T-helper 1 cell treated with Interleukin-12 subunit alpha and Interleukin-12 subunit beta and Interleukin-4 antibody, amounts not matched to agents 30 ng/mL and 1 ng/mL, for 36 hours (primary cell): ENCODE measurements around the gene PRR23B. TPM values are rescaled to one million over a fixed set of nuclear protein-coding genes. Genes with fewer than 3 reads are reported as not detected.
"Not testable (repeated sequence)": the region's sequence is repeated elsewhere in the genome, so short reads cannot be mapped to it uniquely, and the experiment has no call there.

ENCODE experiments used
- intact Hi-C: fragments of 100-400 bp; cut with micrococcal nuclease; formaldehyde crosslinking; loops from one replicate; pipeline ENCODE4 v1.15.1; 2024
- total RNA-seq: library from RNA; stranded (reverse); gene quantifications from 2 replicates; pipeline ENCODE4 v1.2.3, GENCODE V29; 2022

PRR23B gene
- total RNA-seq: not detected in 2 replicates

GRCh38 chr3:139020868-139021234 lies at the start of gene PRR23B:
Gene PRR23B, minus strand, starts transcription at chr3:139020926. Its CDS starts 265 bp downstream, at chr3:139020661.
- intact Hi-C loops: no loop called here

DNA sequence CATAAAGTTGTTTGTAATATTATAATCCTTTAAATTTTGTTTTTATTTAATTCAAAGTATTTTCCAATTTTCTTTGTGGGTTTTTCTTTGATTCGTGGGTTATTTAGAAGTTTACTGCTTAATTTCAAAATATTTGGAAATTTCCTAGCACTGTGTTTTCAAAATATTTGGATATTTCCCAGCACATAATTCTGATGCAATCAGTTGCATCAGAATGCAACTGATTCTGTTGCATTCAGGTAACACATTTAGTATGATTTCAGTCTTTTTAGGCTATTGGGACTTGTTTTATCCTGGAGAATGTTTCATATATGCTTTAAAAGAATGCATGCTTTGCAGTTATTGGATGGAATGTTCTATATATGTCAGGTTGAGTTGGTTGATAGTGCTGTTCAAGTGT lies 42.2 kb upstream of the PRR23B start:
- intact Hi-C loops: no loop called here

- intact Hi-C loops: no loop called here
Measured at GRCh38 chr3:139052802-139053600, 32.3 kb upstream of the PRR23B start.

GRCh38 chr3:139044366-139045210 lies 23.9 kb upstream of the PRR23B start, which contains the start of gene PRR23C:
Gene PRR23C, minus strand, starts transcription at chr3:139044892. Its CDS starts 272 bp downstream, at chr3:139044620.
- intact Hi-C loops: no loop called here

- intact Hi-C loops: no loop called here
Measured at GRCh38 chr3:139043554-139044365, 23.0 kb upstream of the PRR23B start.

GRCh38 chr3:139037478-139037877 lies 16.8 kb upstream of the PRR23B start:
- intact Hi-C loops: no loop called here

GRCh38 chr3:139032326-139033002 lies 11.7 kb upstream of the PRR23B start:
- intact Hi-C loops: no loop called here

DNA sequence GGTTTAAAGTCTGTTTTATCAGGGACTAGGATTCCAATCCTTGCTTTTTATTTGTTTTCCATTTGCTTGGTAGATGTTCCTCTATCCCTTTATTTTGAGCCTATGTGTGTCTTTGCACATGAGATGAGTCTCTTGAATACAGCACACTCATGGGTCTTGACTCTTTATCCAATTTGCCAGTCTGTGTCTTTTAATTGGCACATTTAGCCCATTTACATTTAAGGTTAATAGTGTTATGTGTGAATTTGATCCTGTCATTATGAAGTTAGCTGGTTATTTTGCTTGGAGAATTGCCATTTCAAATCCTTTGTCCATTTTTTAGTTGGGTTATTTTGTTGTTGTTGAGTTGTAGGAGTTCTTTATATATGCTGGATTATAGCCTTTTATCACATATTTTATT lies 9.8 kb upstream of the PRR23B start:
- intact Hi-C loops: not testable (repeated sequence)

GRCh38 chr3:139024968-139025367 lies 4.2 kb upstream of the PRR23B start:
- intact Hi-C loops: no loop called here

DNA sequence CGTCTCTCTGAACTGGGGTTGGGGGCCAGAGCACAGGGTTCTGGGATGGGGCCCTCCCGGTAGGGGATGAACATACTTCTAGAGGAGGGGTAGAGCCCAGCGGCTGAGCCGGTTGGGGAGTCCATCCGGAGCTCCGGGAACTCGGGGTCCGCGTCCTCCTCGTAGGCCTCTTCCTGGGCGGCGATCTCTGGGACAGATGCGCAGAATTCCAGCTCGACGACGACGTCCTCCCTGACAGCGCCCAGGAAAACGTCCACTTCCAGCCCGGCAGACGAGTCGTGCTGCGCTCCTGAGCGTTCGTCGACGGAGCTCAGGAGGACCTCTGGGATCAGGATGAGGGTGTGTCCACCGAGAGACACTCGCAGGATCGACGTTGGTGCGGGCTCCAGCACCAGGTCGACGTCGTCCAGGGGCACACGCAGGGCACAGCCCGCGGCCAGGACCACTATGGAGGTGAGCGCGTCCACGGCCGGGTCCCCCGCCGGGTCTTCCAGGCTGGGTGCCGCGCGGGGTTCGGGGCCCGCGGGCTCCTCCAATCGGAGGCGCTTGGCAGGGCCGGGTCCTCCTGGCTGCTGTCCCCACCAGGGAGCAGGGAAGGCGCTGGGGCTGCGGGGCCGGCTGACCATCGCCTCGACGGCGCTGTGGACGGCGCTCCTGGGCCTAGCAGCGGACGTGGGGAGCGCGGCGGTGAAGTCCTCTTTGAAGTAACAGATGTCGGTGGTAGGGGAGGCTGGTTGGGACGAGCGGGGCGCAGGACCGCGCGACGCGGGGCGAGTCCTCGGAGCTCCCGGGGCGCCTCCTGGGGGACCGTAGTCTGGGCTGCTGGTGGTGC lies 474 bp downstream of the PRR23B start:
- intact Hi-C loops: no loop called here

DNA sequence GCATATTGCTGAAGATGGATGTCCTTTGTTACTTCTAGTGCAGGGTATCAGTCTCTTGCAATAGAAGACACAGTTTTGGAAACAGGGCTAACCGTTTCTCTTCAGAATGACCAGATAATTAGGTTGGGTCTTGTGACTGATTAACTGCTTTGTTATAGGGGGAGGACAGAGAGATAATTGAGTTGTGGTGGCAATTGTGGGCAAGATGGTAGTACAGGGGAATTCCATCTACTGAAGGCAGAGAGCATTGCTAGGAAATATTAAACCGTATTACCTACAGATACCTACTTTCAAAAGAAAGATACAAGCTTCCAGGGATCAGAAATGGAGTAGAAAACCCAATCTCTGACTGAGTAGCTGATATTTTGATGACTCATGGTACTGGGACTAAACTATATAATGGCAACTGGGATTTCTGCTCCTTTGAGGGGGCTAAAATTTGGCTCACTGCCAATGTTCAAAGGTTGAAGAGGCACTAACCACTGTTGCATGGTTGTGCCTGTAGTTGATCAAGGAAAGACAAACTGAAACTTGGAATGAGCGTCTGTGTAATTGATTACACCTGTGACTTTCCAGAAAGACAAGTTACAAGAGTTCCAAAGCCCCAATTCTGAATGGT lies 4.2 kb downstream of the PRR23B start:
- intact Hi-C loops: no loop called here

- intact Hi-C loops: no loop called here
Measured at GRCh38 chr3:139006051-139006716, 14.5 kb downstream of the PRR23B start, which contains the start of gene PRR23A. Gene PRR23A, minus strand, starts transcription at chr3:139006268. Its CDS starts 0 bp downstream, at chr3:139006268.

DNA sequence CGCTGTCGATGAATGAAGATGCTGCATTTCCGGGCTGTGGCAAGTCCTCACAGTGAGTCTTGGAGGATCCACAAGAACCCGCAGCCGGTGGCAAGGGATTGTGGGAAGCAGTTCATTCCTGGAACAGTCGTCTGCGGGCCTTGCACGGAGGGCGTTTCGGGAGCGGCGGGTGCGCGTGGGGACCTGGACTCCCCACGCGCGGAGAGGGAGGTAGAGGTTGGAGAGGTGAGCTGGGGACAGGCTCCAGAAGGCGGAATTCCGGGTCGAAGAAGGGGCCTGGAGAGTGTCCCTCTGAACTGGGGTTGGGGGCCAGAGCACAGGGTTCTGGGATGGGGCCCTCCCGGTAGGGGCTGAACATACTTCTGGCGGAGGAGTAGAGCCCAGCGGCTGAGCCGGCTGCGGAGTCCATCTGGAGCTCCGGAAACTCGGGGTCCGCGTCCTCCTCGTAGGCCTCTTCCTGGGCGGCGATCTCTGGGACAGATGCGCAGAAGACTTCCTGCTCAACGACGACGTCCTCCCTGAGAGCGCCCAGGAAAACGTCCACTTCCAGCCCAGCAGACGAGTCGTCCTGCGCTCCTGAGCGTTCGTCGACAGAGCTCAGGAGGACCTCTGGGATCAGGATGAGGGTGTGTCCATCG lies 15.3 kb downstream of the PRR23B start:
- intact Hi-C loops: no loop called here

GRCh38 chr3:138995706-138996105 lies 25.0 kb downstream of the PRR23B start:
- intact Hi-C loops: no loop called here

GRCh38 chr3:138987181-138987580 lies 33.5 kb downstream of the PRR23B start:
- intact Hi-C loops: no loop called here

GRCh38 chr3:138985932-138986331 lies 34.8 kb downstream of the PRR23B start:
- intact Hi-C loops: no loop called here

GRCh38 chr3:138984816-138985215 lies 35.9 kb downstream of the PRR23B start:
- intact Hi-C loops: no loop called here

DNA sequence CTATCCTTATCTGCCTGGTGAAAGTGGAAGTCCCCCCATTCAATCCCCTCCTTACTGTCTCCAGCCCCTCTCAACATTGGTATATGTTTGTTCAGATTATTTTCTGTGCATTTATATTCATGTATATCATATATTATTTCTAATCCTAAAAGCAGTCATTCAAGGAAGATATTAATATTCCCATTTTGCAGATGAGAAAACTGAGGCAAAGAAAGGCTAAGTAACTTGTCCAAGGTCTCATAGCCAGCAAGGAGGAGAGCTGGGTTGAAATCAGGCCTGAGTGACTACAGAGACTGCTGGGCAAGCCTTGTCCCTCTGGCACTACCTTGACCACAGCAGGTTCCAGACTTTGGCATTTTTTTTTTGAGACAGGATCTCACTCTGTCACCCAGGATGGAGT lies 44.7 kb downstream of the PRR23B start:
- intact Hi-C loops: no loop called here
